ENCODE data around the gene LHFPL5.

LHFPL5 gene

GRCh38 chr6:35794536-35795452 is 10.4 kb upstream of the LHFPL5 start:
- no peak for DNase-seq

- DNase-seq = no peak
Observed at GRCh38 chr6:35795453-35796071, 9.6 kb upstream of the LHFPL5 start.

- no peak for DNase-seq
Observed at GRCh38 chr6:35796236-35796635, 8.9 kb upstream of the LHFPL5 start.

GRCh38 chr6:35797837-35798526 is 7.2 kb upstream of the LHFPL5 start:
- DNase-seq = no peak

GRCh38 chr6:35798706-35799105 is 6.4 kb upstream of the LHFPL5 start:
- DNase-seq = no peak

GRCh38 chr6:35801148-35801547 is 4.0 kb upstream of the LHFPL5 start:
- DNase-seq = no peak

GRCh38 chr6:35808688-35809087 is 3.5 kb downstream of the LHFPL5 start:
- DNase-seq = peak; percentile 27

GRCh38 chr6:35809809-35810208 is 4.7 kb downstream of the LHFPL5 start:
- no peak for DNase-seq

GRCh38 chr6:35810971-35811698 is 6.0 kb downstream of the LHFPL5 start:
- DNase-seq = no peak

GRCh38 chr6:35811699-35811995 is 6.5 kb downstream of the LHFPL5 start:
- no peak for DNase-seq

- no peak for DNase-seq
Observed at GRCh38 chr6:35817515-35817914, 12.4 kb downstream of the LHFPL5 start.

- DNase-seq = no peak
Observed at GRCh38 chr6:35823601-35824000, 18.4 kb downstream of the LHFPL5 start.

- no peak for DNase-seq
Observed at GRCh38 chr6:35824552-35825192, 19.5 kb downstream of the LHFPL5 start.

- DNase-seq = no peak
Observed at GRCh38 chr6:35829306-35829705, 24.2 kb downstream of the LHFPL5 start.

GRCh38 chr6:35831257-35832007 is 26.3 kb downstream of the LHFPL5 start:
- no peak for DNase-seq

GRCh38 chr6:35833536-35833935 is 28.4 kb downstream of the LHFPL5 start:
- DNase-seq = no peak

GRCh38 chr6:35839019-35839418 is 33.9 kb downstream of the LHFPL5 start:
- DNase-seq = no peak

GRCh38 chr6:35842381-35842780 is 37.2 kb downstream of the LHFPL5 start:
- no peak for DNase-seq

- no peak for DNase-seq
Observed at GRCh38 chr6:35844290-35844689, 39.1 kb downstream of the LHFPL5 start.

- DNase-seq = no peak
Observed at GRCh38 chr6:35850208-35850607, 45.1 kb downstream of the LHFPL5 start.

GRCh38 chr6:35852994-35853393 is 47.8 kb downstream of the LHFPL5 start:
- DNase-seq = no peak

- no peak for DNase-seq
Observed at GRCh38 chr6:35856250-35856649, 51.1 kb downstream of the LHFPL5 start.

Measured in NCI-H524 treated with DMSO at 0.1 percent for 48 hours (cell line).